OCI-LY1 (cell line): ENCODE results near the gene PDLIM4.

Source experiments
- EZH2 ChIP-seq: fragments of 200-600 bp; sonication (generic), shearing (Covaris generic); IDR thresholded peaks from 2 replicates; pipeline ENCODE4 v1.8.0; 2017; ENCODE audit warnings: borderline replicate concordance, mixed run types, mild to moderate bottlenecking, antibody characterized with exemption, low read length, moderate library complexity, mixed read lengths
- TF ChIP-seq, protein P1 (sequence below): fragments of 200-600 bp; sonication (generic), shearing (Covaris generic); IDR thresholded peaks from 2 replicates; pipeline ENCODE4 v1.5.1; 2017; ENCODE audit warnings: mild to moderate bottlenecking, antibody characterized with exemption, low read length, moderate library complexity, mixed read lengths

DNA sequence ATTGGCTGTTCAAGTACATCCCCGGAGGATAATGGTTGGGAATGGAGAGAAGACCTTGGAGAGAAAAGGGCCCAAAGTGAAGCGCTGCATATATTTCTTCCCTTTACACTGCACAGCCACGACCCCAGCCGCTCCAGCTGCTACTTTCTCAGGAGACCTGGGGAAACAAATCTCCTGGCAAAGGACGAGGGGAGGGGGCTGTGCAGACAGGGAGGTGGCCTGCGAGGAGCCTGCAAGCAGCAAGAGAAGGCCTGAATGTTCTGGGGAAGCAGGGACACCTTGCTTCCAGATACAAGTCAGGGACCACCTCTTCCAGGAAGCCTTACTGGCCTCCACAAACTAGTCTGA is 739 bp upstream of the PDLIM4 start:
- TF ChIP-seq, protein P1, sequence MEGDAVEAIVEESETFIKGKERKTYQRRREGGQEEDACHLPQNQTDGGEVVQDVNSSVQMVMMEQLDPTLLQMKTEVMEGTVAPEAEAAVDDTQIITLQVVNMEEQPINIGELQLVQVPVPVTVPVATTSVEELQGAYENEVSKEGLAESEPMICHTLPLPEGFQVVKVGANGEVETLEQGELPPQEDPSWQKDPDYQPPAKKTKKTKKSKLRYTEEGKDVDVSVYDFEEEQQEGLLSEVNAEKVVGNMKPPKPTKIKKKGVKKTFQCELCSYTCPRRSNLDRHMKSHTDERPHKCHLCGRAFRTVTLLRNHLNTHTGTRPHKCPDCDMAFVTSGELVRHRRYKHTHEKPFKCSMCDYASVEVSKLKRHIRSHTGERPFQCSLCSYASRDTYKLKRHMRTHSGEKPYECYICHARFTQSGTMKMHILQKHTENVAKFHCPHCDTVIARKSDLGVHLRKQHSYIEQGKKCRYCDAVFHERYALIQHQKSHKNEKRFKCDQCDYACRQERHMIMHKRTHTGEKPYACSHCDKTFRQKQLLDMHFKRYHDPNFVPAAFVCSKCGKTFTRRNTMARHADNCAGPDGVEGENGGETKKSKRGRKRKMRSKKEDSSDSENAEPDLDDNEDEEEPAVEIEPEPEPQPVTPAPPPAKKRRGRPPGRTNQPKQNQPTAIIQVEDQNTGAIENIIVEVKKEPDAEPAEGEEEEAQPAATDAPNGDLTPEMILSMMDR: no peak
- TF ChIP-seq EZH2: no peak
